A673 (cell line): ENCODE results near the gene WDSUB1.

Source experiments
- EZH2 ChIP-seq: fragments of 200-600 bp; sonication (generic); IDR thresholded peaks from 2 replicates; pipeline ENCODE4 v1.6.1; 2017; ENCODE audit warnings: borderline replicate concordance, low read depth, mild to moderate bottlenecking, mixed read lengths, antibody characterized with exemption, low read length; ENCODE audit not compliant: poor library complexity, severe bottlenecking
- TF ChIP-seq, protein P1 (sequence below): fragments of 300-800, 200-600 bp; sonication (generic); conservative IDR thresholded peaks from 2 replicates; pipeline ENCODE4 v1.5.1; 2017; ENCODE audit warnings: low read depth, mild to moderate bottlenecking, antibody characterized with exemption, low read length, moderate library complexity, mixed read lengths

DNA sequence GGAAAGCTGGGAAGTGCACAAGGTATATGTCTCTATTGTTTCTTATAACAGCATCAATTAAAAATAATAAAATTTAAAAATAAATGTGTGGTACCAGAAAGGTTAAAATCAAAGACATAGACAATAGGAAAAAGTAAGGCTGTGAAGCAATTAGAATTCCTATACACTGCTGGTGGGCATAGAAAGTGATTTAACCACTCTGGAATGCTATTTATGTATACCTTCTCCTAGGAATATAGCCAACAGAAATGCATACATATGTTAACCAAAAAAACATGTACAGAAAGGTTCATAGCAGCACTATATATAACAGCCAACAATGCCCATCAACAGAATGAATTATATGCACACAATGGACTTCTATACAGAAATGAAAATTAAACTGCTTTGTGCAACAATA lies 43.0 kb downstream of the WDSUB1 start:
- TF ChIP-seq, protein P1, sequence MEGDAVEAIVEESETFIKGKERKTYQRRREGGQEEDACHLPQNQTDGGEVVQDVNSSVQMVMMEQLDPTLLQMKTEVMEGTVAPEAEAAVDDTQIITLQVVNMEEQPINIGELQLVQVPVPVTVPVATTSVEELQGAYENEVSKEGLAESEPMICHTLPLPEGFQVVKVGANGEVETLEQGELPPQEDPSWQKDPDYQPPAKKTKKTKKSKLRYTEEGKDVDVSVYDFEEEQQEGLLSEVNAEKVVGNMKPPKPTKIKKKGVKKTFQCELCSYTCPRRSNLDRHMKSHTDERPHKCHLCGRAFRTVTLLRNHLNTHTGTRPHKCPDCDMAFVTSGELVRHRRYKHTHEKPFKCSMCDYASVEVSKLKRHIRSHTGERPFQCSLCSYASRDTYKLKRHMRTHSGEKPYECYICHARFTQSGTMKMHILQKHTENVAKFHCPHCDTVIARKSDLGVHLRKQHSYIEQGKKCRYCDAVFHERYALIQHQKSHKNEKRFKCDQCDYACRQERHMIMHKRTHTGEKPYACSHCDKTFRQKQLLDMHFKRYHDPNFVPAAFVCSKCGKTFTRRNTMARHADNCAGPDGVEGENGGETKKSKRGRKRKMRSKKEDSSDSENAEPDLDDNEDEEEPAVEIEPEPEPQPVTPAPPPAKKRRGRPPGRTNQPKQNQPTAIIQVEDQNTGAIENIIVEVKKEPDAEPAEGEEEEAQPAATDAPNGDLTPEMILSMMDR, result no peak
- TF ChIP-seq EZH2, result no peak
